IMR-90 (cell line): ENCODE results near the gene B3GAT3. TPM values are rescaled to one million over a fixed set of nuclear protein-coding genes. Genes with fewer than 3 reads are reported as not detected.
A peak's percentile ranks its signal among the peaks of the same experiment; 100 is the strongest.
"Not testable (repeated sequence)": the region's sequence is repeated elsewhere in the genome, so short reads cannot be mapped to it uniquely, and the experiment has no call there.

Experiments used
- ATAC-seq: fragments of 200-7000 bp; cut with Tn5 transposase; 2 replicates; pipeline ENCODE4 v1.9.1; 2020; ENCODE audit warnings: low read depth, mild to moderate bottlenecking, moderate library complexity
- BruUV-seq: library from RNA; stranded (reverse); fragments of 400-500 nt; replicated peaks from 2 replicates; lab custom pipeline; 2021; lab: Mats Ljungman, UMichigan
- CTCF ChIA-PET: fragments of 300-600 bp; formaldehyde crosslinking; extraction: SDS; loops from one replicate; lab custom pipeline; 2021; ENCODE audit warnings: antibody characterized with exemption; lab: Yijun Ruan, JAX
- POLR2A ChIA-PET: fragments of 300-600 bp; sonication (Branson Sonifier 250); formaldehyde crosslinking; loops from one replicate; lab custom pipeline; 2022; ENCODE audit warnings: antibody characterized with exemption; ENCODE audit not compliant: unreplicated experiment; lab: Charles Lee
- DNase-seq: peaks from one replicate; pipeline ENCODE4 v3.0.0; 2013
- H2AFZ ChIP-seq: replicated peaks from 2 replicates; pipeline ENCODE3; 2013; ENCODE audit warnings: low read length, mild to moderate bottlenecking; ENCODE audit not compliant: poor library complexity
- H2AK5ac ChIP-seq: 2 replicates; pipeline ENCODE4 v1.6.1; 2013; ENCODE audit warnings: low read depth, low read length, inconsistent platforms
- H2AK9ac ChIP-seq: replicated peaks from 2 replicates; pipeline ENCODE3; 2013; ENCODE audit warnings: mild to moderate bottlenecking, low read depth, low read length, moderate library complexity; ENCODE audit not compliant: poor library complexity
- H2BK120ac ChIP-seq: 2 replicates; pipeline ENCODE4 v1.6.1; 2013; ENCODE audit warnings: low read depth, low read length, inconsistent platforms
- H2BK15ac ChIP-seq: 3 replicates; pipeline ENCODE4 v1.6.1; 2013; ENCODE audit warnings: low read depth, low read length, inconsistent platforms
- H2BK20ac ChIP-seq: 2 replicates; pipeline ENCODE4 v1.6.1; 2013; ENCODE audit warnings: low read depth, mild to moderate bottlenecking, inconsistent platforms, low read length, moderate library complexity
- H2BK5ac ChIP-seq: 2 replicates; pipeline ENCODE4 v1.6.1; 2013; ENCODE audit warnings: mild to moderate bottlenecking, low read depth, low read length, inconsistent platforms; ENCODE audit not compliant: poor library complexity, severe bottlenecking
- H3K14ac ChIP-seq: replicated peaks from 2 replicates; pipeline ENCODE4 v1.6.1; 2013; ENCODE audit warnings: low read depth, low read length, inconsistent platforms
- H3K18ac ChIP-seq: 2 replicates; pipeline ENCODE4 v1.6.1; 2013; ENCODE audit warnings: low read depth, low read length, control low read depth
- H3K23ac ChIP-seq: 2 replicates; pipeline ENCODE4 v1.6.1; 2013; ENCODE audit warnings: low read depth, low read length, inconsistent platforms
- H3K27ac ChIP-seq: 2 replicates; pipeline ENCODE4 v1.5.1; 2013; ENCODE audit warnings: mild to moderate bottlenecking, control low read depth, low read length; ENCODE audit not compliant: insufficient read depth
- H3K27me3 ChIP-seq: 2 replicates; pipeline ENCODE4 v1.6.1; 2013; ENCODE audit warnings: low read length; ENCODE audit not compliant: control insufficient read depth, insufficient read depth
- H3K36me3 ChIP-seq: 2 replicates; pipeline ENCODE4 v1.6.1; 2013; ENCODE audit warnings: low read length, mixed read lengths; ENCODE audit not compliant: control insufficient read depth, insufficient read depth
- H3K4ac ChIP-seq: 2 replicates; pipeline ENCODE4 v1.6.1; 2013; ENCODE audit warnings: low read depth, low read length, inconsistent platforms
- H3K4me1 ChIP-seq: 2 replicates; pipeline ENCODE4 v1.6.1; 2013; ENCODE audit warnings: low read length, mixed read lengths; ENCODE audit not compliant: control insufficient read depth, insufficient read depth
- H3K4me2 ChIP-seq: 2 replicates; pipeline ENCODE4 v1.6.1; 2013; ENCODE audit warnings: low read depth, mild to moderate bottlenecking, control low read depth, low read length, moderate library complexity
- H3K4me3 ChIP-seq: 2 replicates; pipeline ENCODE4 v1.5.1; 2013; ENCODE audit warnings: low read depth, mild to moderate bottlenecking, control low read depth, low read length, moderate library complexity; ENCODE audit not compliant: insufficient read depth
- H3K56ac ChIP-seq: 2 replicates; pipeline ENCODE4 v1.6.1; 2013; ENCODE audit warnings: low read length, inconsistent platforms; ENCODE audit not compliant: insufficient read depth; ENCODE audit errors: extremely low read depth
- H3K79me1 ChIP-seq, 2 experiments: 2 replicates each; pipeline ENCODE4 v1.6.1; 2013; ENCODE audit warnings: low read length in 2 of 2, inconsistent platforms in 1 of 2, low read depth in 1 of 2
- H3K9ac ChIP-seq: 2 replicates; pipeline ENCODE4 v1.6.1; 2013; ENCODE audit warnings: low read depth, low read length, control low read depth
- H3K9me1 ChIP-seq: 2 replicates; pipeline ENCODE4 v1.6.1; 2013; ENCODE audit warnings: low read length, inconsistent platforms; ENCODE audit not compliant: insufficient read depth
- H3K9me3 ChIP-seq: 2 replicates; pipeline ENCODE4 v1.6.1; 2013; ENCODE audit warnings: low read length; ENCODE audit not compliant: control insufficient read depth, insufficient read depth
- H4K20me1 ChIP-seq: 2 replicates; pipeline ENCODE4 v1.6.1; 2013; ENCODE audit warnings: low read length, inconsistent platforms; ENCODE audit not compliant: insufficient read depth
- H4K5ac ChIP-seq: 2 replicates; pipeline ENCODE4 v1.6.1; 2013; ENCODE audit warnings: mild to moderate bottlenecking, low read depth, low read length, control low read depth
- H4K8ac ChIP-seq, 2 experiments: 2 replicates each; pipeline ENCODE4 v1.6.1; 2013; ENCODE audit warnings: low read depth in 2 of 2, low read length in 2 of 2, control low read depth in 1 of 2, inconsistent platforms in 1 of 2
- H4K91ac ChIP-seq: 2 replicates; pipeline ENCODE4 v1.6.1; 2013; ENCODE audit warnings: low read depth, low read length, inconsistent platforms; ENCODE audit not compliant: insufficient read depth
- BHLHE40 ChIP-seq: fragments of 150-350 bp; IDR thresholded peaks from 2 replicates; pipeline ENCODE4 v1.6.1; 2016; ENCODE audit warnings: mild to moderate bottlenecking, low read depth, low read length
- WGBS, 2 experiments: methylation state at CpG; one replicate each; pipeline versions ENCODE4 v1.1.5 to v1.1.7; 2013; ENCODE audit warnings: missing lambda C conversion rate in 2 of 2; ENCODE audit not compliant: insufficient read length in 1 of 2; ENCODE audit errors: extremely low coverage in 2 of 2; 5-methylcytosine and 5-hydroxymethylcytosine counted together
- dilution Hi-C: fragments of 300-500 bp; cut with HindIII; formaldehyde crosslinking; loops from one replicate; pipeline ENCODE4 v1.14.3; 2018; ENCODE audit warnings: low sequenced_read_pairs; ENCODE audit not compliant: unreplicated experiment
- in situ Hi-C: fragments of 300-500 bp; cut with MboI; formaldehyde crosslinking; loops from 3 replicates; pipeline ENCODE4 v1.14.3; 2019; ENCODE audit warnings: low sequenced_read_pairs, inconsistent platforms, mixed read lengths
- intact Hi-C: fragments of 100-400 bp; cut with micrococcal nuclease; formaldehyde crosslinking; loops from 2 replicates; pipeline ENCODE4 v1.10.0; 2022
- polyA plus RNA-seq, 3 experiments: library from polyadenylated mRNA; depleted of rRNA; stranded (reverse); fragments of >200 nt; gene quantifications; 2 replicates each; pipeline ENCODE4 v1.2.3, GENCODE V29; 2012; ENCODE audit warnings: low replicate concordance in 1 of 3
- total RNA-seq: library from RNA; depleted of rRNA; stranded (reverse); fragments of >200 nt; gene quantifications from 2 replicates; pipeline ENCODE4 v1.2.3, GENCODE V29; 2012
- TF ChIP-seq, protein P1 (sequence below): conservative IDR thresholded peaks from 2 replicates; pipeline ENCODE4 v1.5.1; 2012; ENCODE audit warnings: mild to moderate bottlenecking, low read depth, low read length, improper control_type of control experiment

B3GAT3 gene
- total and polyA plus RNA-seq, 2 of the 4 experiments (the other 2 are of a cell fraction): 10.4 to 38.4 TPM

DNA sequence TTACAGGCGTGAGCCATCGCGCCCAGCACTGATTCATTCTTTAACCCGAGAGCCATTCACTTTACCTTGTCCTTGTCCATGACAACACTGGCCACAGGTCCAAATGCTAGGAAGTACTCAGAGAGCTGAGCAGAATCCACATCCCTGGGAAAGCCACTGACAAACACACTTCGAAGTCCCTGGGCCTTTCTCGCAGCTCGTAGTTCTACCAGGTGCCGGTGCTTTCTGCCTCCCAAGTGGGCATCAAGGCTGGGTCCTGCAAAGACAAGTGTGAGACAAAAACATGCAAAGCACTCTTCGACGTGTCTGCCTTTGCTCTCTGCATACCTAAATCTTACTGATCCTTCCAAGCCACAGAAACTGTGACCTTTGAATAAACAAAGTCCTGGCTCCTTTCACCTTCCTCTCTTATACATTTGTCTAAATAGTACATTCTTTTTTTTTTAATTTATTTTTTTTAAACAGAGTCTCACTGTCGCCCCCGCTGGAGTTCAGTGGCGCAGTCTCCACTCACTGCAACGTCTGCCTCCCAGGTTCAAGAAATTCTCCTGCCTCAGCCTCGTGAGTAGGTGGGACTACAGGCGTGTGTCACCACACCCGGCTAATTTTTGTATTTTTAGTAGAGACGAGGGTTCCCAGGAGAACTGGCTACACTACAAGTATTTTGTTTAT, 32.7 kb downstream of the B3GAT3 start:
- H2BK5ac ChIP-seq: no peak overlapping the region
- peaks cover 5% of the 10 kb centered on the region; the same call in 1 of the 2 replicates for H4K20me1 ChIP-seq
- H4K5ac ChIP-seq: no peak overlapping the region
- no peaks in the 10 kb centered on the region for H3K9me3 ChIP-seq
- H3K9me1 ChIP-seq: 0 out of 2 replicates have a peak, but pooled peaks cover 4% of the 10 kb centered on the region
- POLR2A ChIA-PET: no interaction called here
- intact Hi-C loops (no loop called here), in situ Hi-C loops (no loop called here), dilution Hi-C loops (no loop called here)
- peaks cover 21 to 45% of the 10 kb centered on the region in 2 experiments for H3K79me1 ChIP-seq
- TF ChIP-seq, protein P1, sequence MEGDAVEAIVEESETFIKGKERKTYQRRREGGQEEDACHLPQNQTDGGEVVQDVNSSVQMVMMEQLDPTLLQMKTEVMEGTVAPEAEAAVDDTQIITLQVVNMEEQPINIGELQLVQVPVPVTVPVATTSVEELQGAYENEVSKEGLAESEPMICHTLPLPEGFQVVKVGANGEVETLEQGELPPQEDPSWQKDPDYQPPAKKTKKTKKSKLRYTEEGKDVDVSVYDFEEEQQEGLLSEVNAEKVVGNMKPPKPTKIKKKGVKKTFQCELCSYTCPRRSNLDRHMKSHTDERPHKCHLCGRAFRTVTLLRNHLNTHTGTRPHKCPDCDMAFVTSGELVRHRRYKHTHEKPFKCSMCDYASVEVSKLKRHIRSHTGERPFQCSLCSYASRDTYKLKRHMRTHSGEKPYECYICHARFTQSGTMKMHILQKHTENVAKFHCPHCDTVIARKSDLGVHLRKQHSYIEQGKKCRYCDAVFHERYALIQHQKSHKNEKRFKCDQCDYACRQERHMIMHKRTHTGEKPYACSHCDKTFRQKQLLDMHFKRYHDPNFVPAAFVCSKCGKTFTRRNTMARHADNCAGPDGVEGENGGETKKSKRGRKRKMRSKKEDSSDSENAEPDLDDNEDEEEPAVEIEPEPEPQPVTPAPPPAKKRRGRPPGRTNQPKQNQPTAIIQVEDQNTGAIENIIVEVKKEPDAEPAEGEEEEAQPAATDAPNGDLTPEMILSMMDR: peak; percentile 45
- no peak for TF ChIP-seq BHLHE40
- H2AK5ac ChIP-seq: no peak overlapping the region
- H3K36me3 ChIP-seq: peaks cover 22% of the 10 kb centered on the region
- H3K14ac ChIP-seq: no peak overlapping the region
- no peak for ATAC-seq
- H3K4me1 ChIP-seq: peaks cover 6% of the 10 kb centered on the region
- WGBS, 2 experiments: 94% methylated on average over 10 of the region's 18 CpGs; no CpG with 5 or more reads in 1 of the 2 experiments
- no peak for DNase-seq
- no peak overlapping the region; the same call in 1 of the 2 replicates for H2BK20ac ChIP-seq
- H3K27me3 ChIP-seq: no peaks in the 10 kb centered on the region
- no peak overlapping the region for H2BK15ac ChIP-seq
- BruUV-seq: no TSS peak
- H3K4me3 ChIP-seq: no peak overlapping the region
- H3K56ac ChIP-seq: no peak overlapping the region
- no peak overlapping the region for H3K27ac ChIP-seq
- H3K4ac ChIP-seq: no peak overlapping the region
- H2AK9ac ChIP-seq: no peak overlapping the region
- H3K9ac ChIP-seq: no peak overlapping the region
- H2AFZ ChIP-seq: no peak overlapping the region
- no peak overlapping the region for H2BK120ac ChIP-seq
- H3K23ac ChIP-seq: no peak overlapping the region
- no peak overlapping the region for H4K91ac ChIP-seq
- no peak overlapping the region for H3K18ac ChIP-seq
- H4K8ac ChIP-seq: no peak overlapping the region
- no peak overlapping the region for H3K4me2 ChIP-seq
- CTCF ChIA-PET: no interaction called here

DNA sequence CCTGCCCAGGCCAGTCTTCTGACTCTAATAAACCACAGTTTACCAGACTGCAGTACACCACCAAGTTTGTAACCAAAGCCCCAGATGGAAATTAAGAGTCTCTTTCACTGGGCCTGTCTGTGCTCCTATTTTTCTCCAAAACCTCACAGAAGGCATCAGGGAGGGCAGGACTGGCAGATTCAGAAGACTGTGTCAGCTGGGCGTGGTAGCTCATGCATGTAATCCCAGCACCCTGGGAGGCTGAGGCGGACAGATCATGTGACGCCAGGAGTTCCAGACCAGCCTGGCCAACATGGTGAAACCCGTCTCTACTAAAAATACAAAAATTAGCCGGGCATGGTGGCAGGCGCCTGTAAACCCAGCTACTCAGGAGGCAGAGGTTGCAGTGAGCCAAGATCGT, 36.4 kb downstream of the B3GAT3 start:
- CTCF ChIA-PET, H4K91ac ChIP-seq, POLR2A ChIA-PET, H2AK5ac ChIP-seq, H4K5ac ChIP-seq, H3K23ac ChIP-seq, ATAC-seq, H3K9me3 ChIP-seq, H4K8ac ChIP-seq, in situ Hi-C loops, dilution Hi-C loops, H2AFZ ChIP-seq, H2BK5ac ChIP-seq, H4K20me1 ChIP-seq, H3K9ac ChIP-seq, H3K18ac ChIP-seq, H2BK20ac ChIP-seq, H3K4me3 ChIP-seq, H3K4ac ChIP-seq, H3K9me1 ChIP-seq, H3K27me3 ChIP-seq, H3K27ac ChIP-seq, DNase-seq, H3K4me1 ChIP-seq, intact Hi-C loops, H2AK9ac ChIP-seq, H3K14ac ChIP-seq, H3K4me2 ChIP-seq, BruUV-seq, H3K56ac ChIP-seq, H2BK15ac ChIP-seq, H2BK120ac ChIP-seq: not testable (repeated sequence)
- H3K36me3 ChIP-seq: peaks cover 22% of the 10 kb centered on the region
- peaks cover 11 to 47% of the 10 kb centered on the region in 2 experiments for H3K79me1 ChIP-seq
- 100% methylated on average over 1 of the region's 7 CpGs; no CpG with 5 or more reads in 1 of the 2 experiments for WGBS, 2 experiments
